Caco-2 (cell line): Measurements from ENCODE around the gene RERE. TPM values are rescaled to one million over a fixed set of nuclear protein-coding genes. Genes with fewer than 3 reads are reported as not detected.

Source experiments
- BruUV-seq: library from RNA; stranded (reverse); fragments of 400-500 nt; replicated peaks from 2 replicates; lab custom pipeline; 2021; lab: Mats Ljungman, UMichigan
- CTCF ChIA-PET: fragments of 300-600 bp; sonication (Branson Sonifier 250); formaldehyde crosslinking; loops from one replicate; lab custom pipeline; 2022; ENCODE audit warnings: antibody characterized with exemption; lab: Charles Lee
- POLR2A ChIA-PET: fragments of 300-600 bp; sonication (Branson Sonifier 250); formaldehyde crosslinking; loops from one replicate; lab custom pipeline; 2022; ENCODE audit warnings: antibody characterized with exemption; lab: Charles Lee
- DNase-seq, 2 experiments: peaks; one replicate each; pipeline versions ENCODE4 v3.0.0 to v3.0.0-alpha.2; 2020 to 2022
- H3K27me3 ChIP-seq: replicated peaks from 2 replicates; pipeline ENCODE4 v1.6.0; 2011; ENCODE audit warnings: low read length; ENCODE audit not compliant: control insufficient read depth, insufficient read depth
- H3K36me3 ChIP-seq: 2 replicates; pipeline ENCODE4 v1.5.1; 2011; ENCODE audit warnings: low read length; ENCODE audit not compliant: control insufficient read depth, insufficient read depth
- H3K4me1 ChIP-seq: fragments of 250-450 bp; sonication (Bioruptor Pico); 2 replicates; pipeline ENCODE4 v1.5.1; 2020; ENCODE audit warnings: mild to moderate bottlenecking
- H3K4me3 ChIP-seq: 2 replicates; pipeline ENCODE4 v1.5.1; 2011; ENCODE audit warnings: low read depth, mild to moderate bottlenecking, control low read depth, low read length
- H3K9me3 ChIP-seq: fragments of 250-450 bp; sonication (Bioruptor Pico); 2 replicates; pipeline ENCODE4 v1.5.1; 2020; ENCODE audit warnings: mild to moderate bottlenecking, moderate library complexity
- H3K27ac Mint-ChIP-seq: one replicate; pipeline ENCODE4 v1.8.0; 2022; ENCODE audit warnings: mixed read lengths; ENCODE audit not compliant: unreplicated experiment
- H3K27me3 Mint-ChIP-seq: one replicate; pipeline ENCODE4 v1.8.0; 2022; ENCODE audit warnings: mixed read lengths; ENCODE audit not compliant: insufficient read depth, unreplicated experiment
- H3K36me3 Mint-ChIP-seq: one replicate; pipeline ENCODE4 v1.8.0; 2022; ENCODE audit warnings: mild to moderate bottlenecking, mixed read lengths; ENCODE audit not compliant: insufficient read depth, unreplicated experiment
- H3K4me1 Mint-ChIP-seq: one replicate; pipeline ENCODE4 v1.8.0; 2022; ENCODE audit warnings: low read depth, mixed read lengths; ENCODE audit not compliant: unreplicated experiment
- H3K4me3 Mint-ChIP-seq: one replicate; pipeline ENCODE4 v1.8.0; 2022; ENCODE audit warnings: mild to moderate bottlenecking, moderate library complexity, mixed read lengths; ENCODE audit not compliant: unreplicated experiment
- H3K9me3 Mint-ChIP-seq: one replicate; pipeline ENCODE4 v1.8.0; 2022; ENCODE audit warnings: mixed read lengths; ENCODE audit not compliant: unreplicated experiment
- CTCF ChIP-seq, 2 experiments: fragments of 200-600 bp in 1 of 2; IDR thresholded peaks; 1 replicate in 1 of 2; 2 replicates in 1 of 2; pipeline versions ENCODE4 v1.5.1 to v1.8.0; 2011 to 2022; ENCODE audit warnings: antibody characterized with exemption in 1 of 2, control low read depth in 1 of 2, inconsistent platforms in 1 of 2, low read depth in 1 of 2, low read length in 1 of 2, mild to moderate bottlenecking in 1 of 2, moderate library complexity in 1 of 2; ENCODE audit not compliant: insufficient read depth in 1 of 2, severe bottlenecking in 1 of 2, unreplicated experiment in 1 of 2
- intact Hi-C: fragments of 100-400 bp; cut with micrococcal nuclease; formaldehyde crosslinking; loops from one replicate; pipeline ENCODE4 v1.10.0; 2022; ENCODE audit not compliant: unreplicated experiment
- total RNA-seq: library from RNA; stranded (reverse); gene quantifications from 2 replicates; pipeline ENCODE4 v1.2.3, GENCODE V29; 2022

Gene RERE
- total RNA-seq, 1 experiment from 2014 or later, result 85.2 TPM

GRCh38 chr1:8352471-8352845 lies 465.0 kb downstream of the RERE start:
- Mint-ChIP-seq H3K4me3 (no peak overlapping the region), H3K27me3 (no peaks in the 10 kb centered on the region), H3K27ac (no peak overlapping the region), H3K36me3 (peaks cover 86% of the 10 kb centered on the region), H3K9me3 (no peaks in the 10 kb centered on the region), H3K4me1 (peaks cover 6% of the 10 kb centered on the region)
- POLR2A ChIA-PET, result no interaction called here
- no peaks in the 10 kb centered on the region for H3K9me3 ChIP-seq
- H3K4me3 ChIP-seq, result no peak overlapping the region
- intact Hi-C loops, result no loop called here
- DNase-seq, result no peak
- H3K27me3 ChIP-seq, result no peaks in the 10 kb centered on the region
- TSS peak; percentile 44 for BruUV-seq
- no peak for TF ChIP-seq CTCF (IDR thresholded peaks at IDR 0.05; ENCODE audit: insufficient read depth in 1 of 2, low read depth in 1 of 2, low read length in 1 of 2, severe bottlenecking in 1 of 2, unreplicated experiment in 1 of 2)
- CTCF ChIA-PET, result no interaction called here
- H3K36me3 ChIP-seq, result peaks cover 1% of the 10 kb centered on the region; the same call in 1 of the 2 replicates
- H3K4me1 ChIP-seq, result no peaks in the 10 kb centered on the region

GRCh38 chr1:8351693-8352470 lies 465.6 kb downstream of the RERE start:
- POLR2A ChIA-PET, result interaction anchor here (0.6 kb wide), 1 partner anchor 324 kb away, joined by 3 read pairs; no protein-coding TSS in a partner anchor
- H3K36me3 Mint-ChIP-seq, result peaks cover 80% of the 10 kb centered on the region

More at GRCh38 chr1:8351693-8352470, 465.6 kb downstream of the RERE start:
- H3K9me3 ChIP-seq, result no peaks in the 10 kb centered on the region
- intact Hi-C loops, result no loop called here
- no peaks in the 10 kb centered on the region for H3K4me1 ChIP-seq
- no peaks in the 10 kb centered on the region for H3K27me3 Mint-ChIP-seq
- H3K4me3 Mint-ChIP-seq, result no peak overlapping the region
- no peak overlapping the region for H3K4me3 ChIP-seq
- no peak overlapping the region for H3K27ac Mint-ChIP-seq
- CTCF ChIA-PET, result no interaction called here
- BruUV-seq, result no TSS peak
- TF ChIP-seq CTCF (IDR thresholded peaks at IDR 0.05; ENCODE audit: insufficient read depth in 1 of 2, low read depth in 1 of 2, low read length in 1 of 2, severe bottlenecking in 1 of 2, unreplicated experiment in 1 of 2), result peak; percentile 49 to 72
- H3K36me3 ChIP-seq, result peaks cover 1% of the 10 kb centered on the region; the same call in 1 of the 2 replicates
- peak in 1 of 2 experiments; percentile 51 for DNase-seq
- H3K27me3 ChIP-seq, result no peaks in the 10 kb centered on the region
- H3K9me3 Mint-ChIP-seq, result no peaks in the 10 kb centered on the region
- peaks cover 6% of the 10 kb centered on the region for H3K4me1 Mint-ChIP-seq
